ENCODE results near the gene COLGALT1. TPM values are rescaled to one million over a fixed set of nuclear protein-coding genes. Genes with fewer than 3 reads are reported as not detected.

Gene COLGALT1
- total RNA-seq, 1 donor from 2014 or later, result 38.4 TPM

GRCh38 chr19:17580470-17581144 is 25.2 kb downstream of the COLGALT1 start:
- H3K27ac ChIP-seq, result no peak overlapping the region
- H3K9ac ChIP-seq, result no peak overlapping the region
- H3K9me3 Mint-ChIP-seq, result no peaks in the 10 kb centered on the region
- no peak overlapping the region for H3K4me3 Mint-ChIP-seq
- H3F3A ChIP-seq (ENCODE audit: low read depth), result peaks cover 9% of the 10 kb centered on the region
- H3K27ac Mint-ChIP-seq, result no peak overlapping the region
- peaks cover 17% of the 10 kb centered on the region for H3K4me1 Mint-ChIP-seq
- TF ChIP-seq EZH2 (IDR thresholded peaks at IDR 0.05) (no peak), CTCF (IDR thresholded peaks at IDR 0.05) (no peak), EZH2phosphoT487 (IDR thresholded peaks at IDR 0.05) (no peak)
- H3K4me3 ChIP-seq, result no peak overlapping the region
- H3K9me3 ChIP-seq (ENCODE audit: low read depth), result no peaks in the 10 kb centered on the region
- DNase-seq (ENCODE audit: low spot score), result no peak
- peaks cover 7% of the 10 kb centered on the region for H3K27me3 Mint-ChIP-seq (ENCODE audit: insufficient read depth, low read depth)
- no peaks in the 10 kb centered on the region for H3K79me2 ChIP-seq (ENCODE audit: low read depth)
- H3K27me3 ChIP-seq, result no peaks in the 10 kb centered on the region
- H4K20me1 ChIP-seq (ENCODE audit: low read depth), result peaks cover 24% of the 10 kb centered on the region
- no peaks in the 10 kb centered on the region for H3K36me3 ChIP-seq
- H3K36me3 Mint-ChIP-seq, result peaks cover 20% of the 10 kb centered on the region
- H2AFZ ChIP-seq (replicated peaks), result no peak overlapping the region
- no peak overlapping the region for H3K4me2 ChIP-seq
- no peaks in the 10 kb centered on the region for H3K4me1 ChIP-seq

GRCh38 chr19:17581211-17581874 is 25.9 kb downstream of the COLGALT1 start:
- Mint-ChIP-seq H3K27me3 (ENCODE audit: insufficient read depth, low read depth) (peaks cover 10% of the 10 kb centered on the region), H3K4me3 (no peak overlapping the region), H3K4me1 (peaks cover 17% of the 10 kb centered on the region), H3K36me3 (peaks cover 19% of the 10 kb centered on the region), H3K27ac (no peak overlapping the region), H3K9me3 (no peaks in the 10 kb centered on the region)
- no peak for TF ChIP-seq EZH2phosphoT487 (IDR thresholded peaks at IDR 0.05)
- TF ChIP-seq EZH2 (IDR thresholded peaks at IDR 0.05), result no peak
- no peak for TF ChIP-seq CTCF (IDR thresholded peaks at IDR 0.05)
- H3K9ac ChIP-seq, result no peak overlapping the region
- H3K27ac ChIP-seq, result no peak overlapping the region
- H3K4me3 ChIP-seq, result no peak overlapping the region
- H4K20me1 ChIP-seq (ENCODE audit: low read depth), result peaks cover 24% of the 10 kb centered on the region
- DNase-seq (ENCODE audit: low spot score), result no peak
- no peak overlapping the region for H2AFZ ChIP-seq (replicated peaks)
- H3K4me2 ChIP-seq, result no peak overlapping the region
- H3K4me1 ChIP-seq, result no peaks in the 10 kb centered on the region
- H3K9me3 ChIP-seq (ENCODE audit: low read depth), result no peaks in the 10 kb centered on the region
- no peaks in the 10 kb centered on the region for H3K27me3 ChIP-seq
- no peaks in the 10 kb centered on the region for H3K36me3 ChIP-seq
- peaks cover 9% of the 10 kb centered on the region for H3F3A ChIP-seq (ENCODE audit: low read depth)
- H3K79me2 ChIP-seq (ENCODE audit: low read depth), result no peaks in the 10 kb centered on the region

- Histone ChIP-seq H3K4me3 (no peak overlapping the region), H4K20me1 (ENCODE audit: low read depth) (peaks cover 22% of the 10 kb centered on the region), H3K4me1 (no peaks in the 10 kb centered on the region), H3K9me3 (ENCODE audit: low read depth) (no peaks in the 10 kb centered on the region), H3K36me3 (no peaks in the 10 kb centered on the region), H2AFZ (replicated peaks) (no peak overlapping the region), H3K4me2 (no peak overlapping the region), H3K27ac (no peak overlapping the region), H3F3A (ENCODE audit: low read depth) (peaks cover 9% of the 10 kb centered on the region), H3K79me2 (ENCODE audit: low read depth) (no peaks in the 10 kb centered on the region), H3K9ac (no peak overlapping the region), H3K27me3 (no peaks in the 10 kb centered on the region)
- TF ChIP-seq CTCF (IDR thresholded peaks at IDR 0.05) (no peak), EZH2phosphoT487 (IDR thresholded peaks at IDR 0.05) (no peak), EZH2 (IDR thresholded peaks at IDR 0.05) (no peak)
- Mint-ChIP-seq H3K4me3 (no peak overlapping the region), H3K36me3 (peaks cover 16% of the 10 kb centered on the region), H3K9me3 (no peaks in the 10 kb centered on the region), H3K27ac (no peak overlapping the region), H3K4me1 (peaks cover 11% of the 10 kb centered on the region), H3K27me3 (ENCODE audit: insufficient read depth, low read depth) (peaks cover 7% of the 10 kb centered on the region)
- DNase-seq (ENCODE audit: low spot score), result no peak
These were observed 27.2 kb downstream of the COLGALT1 start for GRCh38 chr19:17582613-17583012.

Measured in neural progenitor cell (in vitro differentiated cells).